B cell (primary cell): ENCODE data around the gene CTRL.

Experiments
- CTCF ChIP-seq: fragments of 200-600 bp; IDR thresholded peaks from one replicate; pipeline ENCODE4 v1.8.0; 2022; ENCODE audit warnings: antibody characterized with exemption, mild to moderate bottlenecking
- EZH2 ChIP-seq: IDR thresholded peaks from 2 replicates; pipeline ENCODE4 v1.6.1; 2012; ENCODE audit warnings: borderline replicate concordance, low read depth, mild to moderate bottlenecking, moderate library complexity, low read length; ENCODE audit not compliant: insufficient read depth, poor library complexity, severe bottlenecking

DNA sequence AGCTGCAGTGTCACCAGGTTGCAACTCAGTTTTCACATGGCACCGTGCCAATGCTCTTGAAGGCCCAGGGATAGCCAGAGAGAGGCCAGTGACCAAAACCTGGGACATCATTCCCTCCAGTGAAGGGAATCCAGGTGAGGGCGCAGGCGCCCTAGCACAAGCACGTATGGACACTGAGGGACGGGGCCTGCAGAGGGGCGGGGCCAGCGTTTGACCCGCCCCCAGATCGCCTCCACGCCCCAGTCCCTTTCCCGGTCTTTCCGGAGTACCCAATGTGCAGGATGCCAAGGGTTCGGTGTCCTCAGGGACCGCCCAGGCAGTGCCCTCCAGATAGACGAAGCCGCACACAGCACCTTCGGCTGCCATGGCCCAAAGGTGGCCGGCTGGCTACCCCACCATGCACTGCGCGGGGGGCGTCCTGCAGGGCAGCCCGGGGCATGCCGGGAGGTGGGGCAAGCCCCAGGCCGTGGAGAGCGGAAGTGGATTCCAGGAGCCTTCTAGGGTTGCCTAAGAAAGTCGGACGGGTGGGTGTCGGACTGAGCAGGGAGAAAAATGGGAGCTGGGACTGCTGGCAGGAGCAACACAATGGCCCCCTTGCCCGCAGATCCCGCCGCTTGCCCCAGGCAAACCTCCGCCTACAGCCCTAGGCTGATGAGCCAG is 32.1 kb upstream of the CTRL start:
- TF ChIP-seq CTCF (no peak), EZH2 (no peak)
